Liver (tissue), 10 donors: ENCODE measurements around the gene LIPE. TPM values are rescaled to one million over a fixed set of nuclear protein-coding genes. Genes with fewer than 3 reads are reported as not detected.

Experiments
- DNase-seq: peaks from one replicate; pipeline ENCODE4 v3.0.0-alpha.2; 2017; ENCODE audit warnings: low spot score
- H3K27ac ChIP-seq, 2 donors: one replicate each; pipeline ENCODE4 v1.7.0; 2013; ENCODE audit warnings: inconsistent platforms in 2 of 2, low read length in 2 of 2, control low read depth in 1 of 2, low read depth in 1 of 2, mild to moderate bottlenecking in 1 of 2
- H3K27me3 ChIP-seq, 4 donors: one replicate each; pipeline versions ENCODE4 v1.6.1 to v1.7.0; 2013; ENCODE audit warnings: low read length in 3 of 4, inconsistent platforms in 1 of 4, mild to moderate bottlenecking in 1 of 4, moderate library complexity in 1 of 4; ENCODE audit not compliant: control insufficient read depth in 4 of 4, insufficient read depth in 4 of 4
- H3K36me3 ChIP-seq, 4 donors: one replicate each; pipeline versions ENCODE4 v1.6.1 to v1.7.0; 2013; ENCODE audit warnings: low read length in 3 of 4, mild to moderate bottlenecking in 3 of 4, low read depth in 1 of 4, moderate library complexity in 1 of 4; ENCODE audit not compliant: control insufficient read depth in 4 of 4, insufficient read depth in 3 of 4
- H3K4me1 ChIP-seq, 4 donors: one replicate each; pipeline versions ENCODE4 v1.6.1 to v1.7.0; 2013; ENCODE audit warnings: low read length in 3 of 4, mild to moderate bottlenecking in 3 of 4, moderate library complexity in 1 of 4; ENCODE audit not compliant: control insufficient read depth in 4 of 4, insufficient read depth in 4 of 4
- H3K4me3 ChIP-seq, 3 donors: one replicate each; pipeline versions ENCODE4 v1.6.1 to v1.7.0; 2013; ENCODE audit warnings: low read length in 3 of 3, control low read depth in 1 of 3, low read depth in 1 of 3, mild to moderate bottlenecking in 1 of 3
- H3K9ac ChIP-seq, 2 donors: one replicate each; pipeline ENCODE4 v1.7.0; 2013; ENCODE audit warnings: low read length in 2 of 2, mild to moderate bottlenecking in 2 of 2, moderate library complexity in 2 of 2, control low read depth in 1 of 2, low read depth in 1 of 2
- H3K9me3 ChIP-seq, 4 donors: one replicate each; pipeline versions ENCODE4 v1.6.1 to v1.7.0; 2013; ENCODE audit warnings: low read length in 3 of 4; ENCODE audit not compliant: control insufficient read depth in 4 of 4
- EGR1 ChIP-seq, 2 donors: IDR thresholded peaks; 2 replicates each; pipeline ENCODE4 v1.6.1; 2016 to 2018; ENCODE audit warnings: antibody characterized with exemption in 2 of 2, low read depth in 2 of 2
- FOXA1 ChIP-seq: IDR thresholded peaks from 2 replicates; pipeline ENCODE4 v1.6.1; 2016; ENCODE audit warnings: antibody characterized with exemption
- GABPA ChIP-seq, 2 donors: IDR thresholded peaks in 1 of 2; conservative IDR thresholded peaks in 1 of 2; 2 replicates each; pipeline ENCODE4 v1.6.1; 2016; ENCODE audit warnings: antibody characterized with exemption in 2 of 2, mild to moderate bottlenecking in 1 of 2, moderate library complexity in 1 of 2
- HNF4G ChIP-seq: IDR thresholded peaks from 2 replicates; pipeline ENCODE4 v1.6.1; 2016; ENCODE audit warnings: antibody characterized with exemption
- NR2F2 ChIP-seq: IDR thresholded peaks from 2 replicates; pipeline ENCODE4 v1.6.1; 2016; ENCODE audit warnings: antibody characterized with exemption
- SP1 ChIP-seq: IDR thresholded peaks from 2 replicates; pipeline ENCODE4 v1.6.1; 2018; ENCODE audit warnings: antibody characterized with exemption, mild to moderate bottlenecking
- TAF1 ChIP-seq: conservative IDR thresholded peaks from 2 replicates; pipeline ENCODE4 v1.6.1; 2016; ENCODE audit warnings: antibody characterized with exemption, mild to moderate bottlenecking
- YY1 ChIP-seq: IDR thresholded peaks from 2 replicates; pipeline ENCODE4 v1.6.1; 2016; ENCODE audit warnings: antibody characterized with exemption, mild to moderate bottlenecking
- WGBS: extraction: QIAGEN DNeasy Blood & Tissue Kit; methylation state at CpG from one replicate; pipeline ENCODE4 v1.1.7; 2013; 5-methylcytosine and 5-hydroxymethylcytosine counted together
- polyA plus RNA-seq, 2 donors: library from polyadenylated mRNA; stranded (reverse) in 1 of 2; unstranded in 1 of 2; fragments of 200-250 nt in 1 of 2; fragments of >200 nt in 1 of 2; fragmentation: Nextera tagmentation in 1 of 2; extraction: Ambion mirVana in 1 of 2; gene quantifications; one replicate each; pipeline versions ENCODE4 v1.2.1 to v1.2.3, GENCODE V29; 2013 to 2015
- small RNA-seq: library from RNA; depleted of rRNA; stranded (forward); fragments of <200 nt; gene quantifications from one replicate; pipeline ENCODE3, GENCODE V24; 2014
- total RNA-seq, 2 donors: library from RNA; depleted of rRNA; stranded (reverse); fragments of >200 nt; gene quantifications; one replicate each; pipeline ENCODE4 v1.2.3, GENCODE V29; 2014
- TF ChIP-seq, protein P1 (sequence below): IDR thresholded peaks from 2 replicates; pipeline ENCODE4 v1.6.1; 2016; ENCODE audit warnings: antibody characterized with exemption
- TF ChIP-seq, protein P2 (sequence below): fragments of 150-350 bp; IDR thresholded peaks from 2 replicates; pipeline ENCODE4 v1.5.1; 2017; ENCODE audit warnings: improper control_type of control experiment, low read depth, low read length; ENCODE audit not compliant: missing input control
- TF ChIP-seq, protein P3 (sequence below): IDR thresholded peaks from 2 replicates; pipeline ENCODE4 v1.6.1; 2016; ENCODE audit warnings: antibody characterized with exemption, mild to moderate bottlenecking
- donor health status: healthy.
- donor health status: healthy.
- donor health status: healthy.
- donor health status: healthy.
- donor health status: healthy.

Gene LIPE
- total and polyA plus RNA-seq, 4 donors = 0.88 to 4.7 (median 1.5) TPM

DNA sequence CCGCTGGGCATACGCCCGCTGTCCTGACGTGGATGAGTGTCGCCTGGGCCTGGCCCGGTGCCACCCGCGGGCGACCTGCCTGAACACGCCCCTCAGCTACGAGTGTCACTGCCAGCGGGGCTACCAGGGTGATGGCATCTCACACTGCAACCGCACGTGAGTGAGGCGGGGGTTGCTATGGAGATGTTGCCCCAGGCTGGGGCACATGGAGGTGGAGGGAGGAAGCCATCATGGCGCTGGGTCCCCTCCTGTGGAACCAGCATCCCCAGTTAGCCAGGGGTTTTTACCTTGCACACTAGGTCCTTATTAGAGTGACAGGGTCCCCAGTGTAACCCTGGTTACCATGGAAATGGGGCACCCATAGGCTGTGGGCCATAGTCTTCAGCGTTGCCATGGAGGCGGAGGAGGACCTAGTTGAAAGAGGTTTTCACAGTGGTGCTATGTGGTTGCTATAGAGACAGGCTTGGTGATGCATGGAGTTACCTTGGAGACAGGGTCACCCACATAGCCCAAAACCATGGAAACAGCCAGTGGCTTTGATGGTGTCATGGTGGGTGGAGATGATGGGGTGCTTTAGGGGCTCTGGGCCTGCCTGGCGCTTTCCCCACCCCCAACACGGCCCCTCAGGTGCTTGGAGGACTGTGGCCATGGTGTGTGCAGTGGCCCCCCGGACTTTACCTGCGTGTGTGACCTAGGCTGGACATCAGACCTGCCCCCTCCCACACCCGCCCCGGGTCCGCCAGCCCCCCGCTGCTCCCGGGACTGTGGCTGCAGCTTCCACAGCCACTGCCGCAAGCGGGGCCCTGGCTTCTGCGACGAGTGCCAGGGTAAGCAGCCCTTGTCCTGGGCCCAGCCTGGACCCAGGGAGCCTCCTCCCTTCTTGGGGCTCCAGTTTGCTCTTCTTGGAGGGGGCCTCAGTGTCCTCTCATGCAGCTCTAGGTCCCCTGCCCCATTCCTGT is 74.6 kb downstream of the LIPE start:
- Histone ChIP-seq H3K4me1 (no peaks in the 10 kb centered on the region), H3K27me3 (no peaks in the 10 kb centered on the region), H3K27ac (no peak overlapping the region), H3K9ac (no peak overlapping the region), H3K36me3 (peaks cover 0 to 41% (median 6%) of the 10 kb centered on the region in 4 donors), H3K9me3 (no peaks in the 10 kb centered on the region), H3K4me3 (no peak overlapping the region)
- DNase-seq = no peak
- TF ChIP-seq NR2F2 = no peak
- no peak for TF ChIP-seq FOXA1
- no peak for TF ChIP-seq EGR1 (IDR thresholded peaks at IDR 0.05; ENCODE audit: low read depth in 2 of 2)
- TF ChIP-seq, protein P1, sequence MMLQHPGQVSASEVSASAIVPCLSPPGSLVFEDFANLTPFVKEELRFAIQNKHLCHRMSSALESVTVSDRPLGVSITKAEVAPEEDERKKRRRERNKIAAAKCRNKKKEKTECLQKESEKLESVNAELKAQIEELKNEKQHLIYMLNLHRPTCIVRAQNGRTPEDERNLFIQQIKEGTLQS = no peak
- TF ChIP-seq TAF1 = no peak
- TF ChIP-seq, protein P2, sequence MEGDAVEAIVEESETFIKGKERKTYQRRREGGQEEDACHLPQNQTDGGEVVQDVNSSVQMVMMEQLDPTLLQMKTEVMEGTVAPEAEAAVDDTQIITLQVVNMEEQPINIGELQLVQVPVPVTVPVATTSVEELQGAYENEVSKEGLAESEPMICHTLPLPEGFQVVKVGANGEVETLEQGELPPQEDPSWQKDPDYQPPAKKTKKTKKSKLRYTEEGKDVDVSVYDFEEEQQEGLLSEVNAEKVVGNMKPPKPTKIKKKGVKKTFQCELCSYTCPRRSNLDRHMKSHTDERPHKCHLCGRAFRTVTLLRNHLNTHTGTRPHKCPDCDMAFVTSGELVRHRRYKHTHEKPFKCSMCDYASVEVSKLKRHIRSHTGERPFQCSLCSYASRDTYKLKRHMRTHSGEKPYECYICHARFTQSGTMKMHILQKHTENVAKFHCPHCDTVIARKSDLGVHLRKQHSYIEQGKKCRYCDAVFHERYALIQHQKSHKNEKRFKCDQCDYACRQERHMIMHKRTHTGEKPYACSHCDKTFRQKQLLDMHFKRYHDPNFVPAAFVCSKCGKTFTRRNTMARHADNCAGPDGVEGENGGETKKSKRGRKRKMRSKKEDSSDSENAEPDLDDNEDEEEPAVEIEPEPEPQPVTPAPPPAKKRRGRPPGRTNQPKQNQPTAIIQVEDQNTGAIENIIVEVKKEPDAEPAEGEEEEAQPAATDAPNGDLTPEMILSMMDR = no peak
- no peak for TF ChIP-seq YY1
- no peak for TF ChIP-seq SP1
- no peak for TF ChIP-seq GABPA (IDR thresholded peaks at IDR 0.05 in 1 of 2, conservative IDR thresholded peaks at IDR 0.05 in 1 of 2)
- TF ChIP-seq, protein P3, sequence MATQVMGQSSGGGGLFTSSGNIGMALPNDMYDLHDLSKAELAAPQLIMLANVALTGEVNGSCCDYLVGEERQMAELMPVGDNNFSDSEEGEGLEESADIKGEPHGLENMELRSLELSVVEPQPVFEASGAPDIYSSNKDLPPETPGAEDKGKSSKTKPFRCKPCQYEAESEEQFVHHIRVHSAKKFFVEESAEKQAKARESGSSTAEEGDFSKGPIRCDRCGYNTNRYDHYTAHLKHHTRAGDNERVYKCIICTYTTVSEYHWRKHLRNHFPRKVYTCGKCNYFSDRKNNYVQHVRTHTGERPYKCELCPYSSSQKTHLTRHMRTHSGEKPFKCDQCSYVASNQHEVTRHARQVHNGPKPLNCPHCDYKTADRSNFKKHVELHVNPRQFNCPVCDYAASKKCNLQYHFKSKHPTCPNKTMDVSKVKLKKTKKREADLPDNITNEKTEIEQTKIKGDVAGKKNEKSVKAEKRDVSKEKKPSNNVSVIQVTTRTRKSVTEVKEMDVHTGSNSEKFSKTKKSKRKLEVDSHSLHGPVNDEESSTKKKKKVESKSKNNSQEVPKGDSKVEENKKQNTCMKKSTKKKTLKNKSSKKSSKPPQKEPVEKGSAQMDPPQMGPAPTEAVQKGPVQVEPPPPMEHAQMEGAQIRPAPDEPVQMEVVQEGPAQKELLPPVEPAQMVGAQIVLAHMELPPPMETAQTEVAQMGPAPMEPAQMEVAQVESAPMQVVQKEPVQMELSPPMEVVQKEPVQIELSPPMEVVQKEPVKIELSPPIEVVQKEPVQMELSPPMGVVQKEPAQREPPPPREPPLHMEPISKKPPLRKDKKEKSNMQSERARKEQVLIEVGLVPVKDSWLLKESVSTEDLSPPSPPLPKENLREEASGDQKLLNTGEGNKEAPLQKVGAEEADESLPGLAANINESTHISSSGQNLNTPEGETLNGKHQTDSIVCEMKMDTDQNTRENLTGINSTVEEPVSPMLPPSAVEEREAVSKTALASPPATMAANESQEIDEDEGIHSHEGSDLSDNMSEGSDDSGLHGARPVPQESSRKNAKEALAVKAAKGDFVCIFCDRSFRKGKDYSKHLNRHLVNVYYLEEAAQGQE = no peak
- TF ChIP-seq HNF4G = no peak
- WGBS = 93% methylated on average over 31 of the region's 31 CpGs

Small RNA genes within 50 kb of the gene (small RNA-seq; reads per million reads assigned to genes)
- gene RNU4-60P = not detected

Other genes starting within 250 kb of the LIPE start
- 10 to 100 TPM; 18.7 to 47.1 TPM for gene DEDD2, start 209.7 kb downstream of the LIPE start, total RNA-seq
- gene DEDD2, start 209.7 kb downstream of the LIPE start, polyA plus RNA-seq = 10 to 100 TPM in 1 of 2 donors, 1 to 10 TPM in 1; 9.6 to 14.0 TPM
- gene ZNF526, start 207.1 kb downstream of the LIPE start, total RNA-seq = 1 to 10 TPM; 4.9 to 8.8 TPM
- gene ZNF526, start 207.1 kb downstream of the LIPE start, polyA plus RNA-seq = 1 to 10 TPM; 1.7 to 2.6 TPM
- 10 to 100 TPM; 12.5 to 13.5 TPM for gene GSK3A, start 184.8 kb downstream of the LIPE start, total RNA-seq
- 10 to 100 TPM in 1 of 2 donors, 1 to 10 TPM in 1; 5.9 to 23.1 TPM for gene GSK3A, start 184.8 kb downstream of the LIPE start, polyA plus RNA-seq
- 10 to 100 TPM in 1 of 2 donors, 1 to 10 TPM in 1; 8.7 to 17.1 TPM for gene ERF, start 172.3 kb downstream of the LIPE start, total RNA-seq
- 10 to 100 TPM; 10.4 to 21.0 TPM for gene ERF, start 172.3 kb downstream of the LIPE start, polyA plus RNA-seq
- 10 to 100 TPM; 14.1 to 21.3 TPM for gene CIC, start 158.1 kb downstream of the LIPE start, total RNA-seq
- gene CIC, start 158.1 kb downstream of the LIPE start, polyA plus RNA-seq = 10 to 100 TPM in 1 of 2 donors, 1 to 10 TPM in 1; 5.6 to 20.4 TPM
- gene PRR19, start 125.3 kb downstream of the LIPE start, total RNA-seq = under 1 TPM in 1 of 2 donors, not detected in 1; 0.42 TPM
- gene PRR19, start 125.3 kb downstream of the LIPE start, polyA plus RNA-seq = under 1 TPM; 0.27 to 0.43 TPM
- gene PAFAH1B3, start 124.8 kb downstream of the LIPE start, total RNA-seq = 10 to 100 TPM in 1 of 2 donors, 1 to 10 TPM in 1; 2.7 to 35.8 TPM
- 1 to 10 TPM; 6.4 to 6.7 TPM for gene PAFAH1B3, start 124.8 kb downstream of the LIPE start, polyA plus RNA-seq
- gene TMEM145, start 114.1 kb downstream of the LIPE start, total RNA-seq = under 1 TPM in 1 of 2 donors, not detected in 1; 0.08 TPM
- gene TMEM145, start 114.1 kb downstream of the LIPE start, polyA plus RNA-seq = under 1 TPM in 1 of 2 donors, not detected in 1; 0.02 TPM
- gene MEGF8, start 101.8 kb downstream of the LIPE start, total RNA-seq = 10 to 100 TPM; 12.1 to 13.7 TPM
- 1 to 10 TPM; 1.2 to 6.7 TPM for gene MEGF8, start 101.8 kb downstream of the LIPE start, polyA plus RNA-seq
- not detected for gene CNFN, start 37.1 kb downstream of the LIPE start, total RNA-seq
- gene CNFN, start 37.1 kb downstream of the LIPE start, polyA plus RNA-seq = 1 to 10 TPM in 1 of 2 donors, under 1 TPM in 1; 0.57 to 1.2 TPM
- under 1 TPM in 1 of 2 donors, not detected in 1; 0.93 TPM for gene CXCL17, start 15.6 kb upstream of the LIPE start, total RNA-seq
- under 1 TPM in 1 of 2 donors, not detected in 1; 0.10 TPM for gene CXCL17, start 15.6 kb upstream of the LIPE start, polyA plus RNA-seq
- gene CEACAM1, start 101.1 kb upstream of the LIPE start, total RNA-seq = 10 to 100 TPM in 1 of 2 donors, 1 to 10 TPM in 1; 8.3 to 19.0 TPM
- gene CEACAM1, start 101.1 kb upstream of the LIPE start, polyA plus RNA-seq = 10 to 100 TPM; 34.7 to 36.7 TPM
- gene CEACAM8, start 167.5 kb upstream of the LIPE start, total RNA-seq = 1 to 10 TPM in 1 of 2 donors, not detected in 1; 2.1 TPM
- under 1 TPM; 0.07 to 0.16 TPM for gene CEACAM8, start 167.5 kb upstream of the LIPE start, polyA plus RNA-seq